HG02571 (cell line): Measurements from ENCODE around the gene DCUN1D3.
"Not testable (repeated sequence)": the region's sequence is repeated elsewhere in the genome, so short reads cannot be mapped to it uniquely, and the experiment has no call there.

Source experiments
- ATAC-seq: cut with Tn5 transposase; IDR thresholded peaks from one replicate; pipeline ENCODE4 v1.9.1; 2021; ENCODE audit warnings: mild to moderate bottlenecking, moderate library complexity; ENCODE audit not compliant: unreplicated experiment

The DCUN1D3 gene, protein sequence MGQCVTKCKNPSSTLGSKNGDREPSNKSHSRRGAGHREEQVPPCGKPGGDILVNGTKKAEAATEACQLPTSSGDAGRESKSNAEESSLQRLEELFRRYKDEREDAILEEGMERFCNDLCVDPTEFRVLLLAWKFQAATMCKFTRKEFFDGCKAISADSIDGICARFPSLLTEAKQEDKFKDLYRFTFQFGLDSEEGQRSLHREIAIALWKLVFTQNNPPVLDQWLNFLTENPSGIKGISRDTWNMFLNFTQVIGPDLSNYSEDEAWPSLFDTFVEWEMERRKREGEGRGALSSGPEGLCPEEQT

GRCh38 chr16:20900299-20901067 is at the start of gene DCUN1D3, which contains the start of gene LYRM1:
DCUN1D3 (minus strand) TSS chr16:20900358; CDS start chr16:20862538, 37,820 bp downstream.
LYRM1 (plus strand) TSS chr16:20900771; CDS start chr16:20915556, 14,785 bp downstream.
- peak; percentile 70 for ATAC-seq

GRCh38 chr16:20949660-20950059 is 49.5 kb upstream of the DCUN1D3 start:
- ATAC-seq: no peak

DNA sequence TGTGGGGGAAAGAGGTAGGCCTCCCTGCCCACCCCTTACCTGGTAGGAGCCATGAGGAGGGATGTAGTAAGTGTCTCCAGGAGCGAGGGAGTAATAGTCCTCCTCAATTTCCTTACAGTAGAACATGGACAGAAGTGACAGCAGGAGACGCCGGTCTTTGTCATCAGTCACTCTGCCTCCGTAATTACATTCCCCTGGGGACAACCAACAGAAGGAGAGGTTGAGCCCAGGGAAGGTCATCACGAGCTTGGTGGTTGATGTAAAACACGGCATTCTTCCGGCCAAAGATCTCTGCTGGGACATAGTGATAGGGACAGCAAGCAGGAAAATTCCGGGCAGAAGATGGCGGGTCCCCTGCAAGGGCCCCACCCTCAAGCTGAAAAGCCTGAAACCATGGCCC is 48.3 kb upstream of the DCUN1D3 start:
- no peak for ATAC-seq

- no peak for ATAC-seq
Measured at GRCh38 chr16:20946015-20946629, 46.0 kb upstream of the DCUN1D3 start.

DNA sequence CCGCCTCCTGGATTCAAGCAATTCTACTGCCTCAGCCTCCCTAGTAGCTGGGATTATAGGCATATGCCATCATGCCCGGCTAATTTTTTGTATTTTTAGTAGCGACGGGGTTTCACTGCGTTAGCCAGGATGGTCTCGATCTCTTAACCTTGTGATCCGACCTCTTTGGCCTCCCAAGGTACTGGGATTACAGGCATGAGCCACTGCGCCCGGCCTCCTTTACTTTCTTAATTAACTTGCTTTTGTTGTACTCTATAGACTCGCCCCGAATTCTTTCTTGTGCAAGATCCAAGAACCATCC is 45.4 kb upstream of the DCUN1D3 start:
- not testable (repeated sequence) for ATAC-seq

GRCh38 chr16:20944861-20945574 is 44.9 kb upstream of the DCUN1D3 start:
- no peak for ATAC-seq

DNA sequence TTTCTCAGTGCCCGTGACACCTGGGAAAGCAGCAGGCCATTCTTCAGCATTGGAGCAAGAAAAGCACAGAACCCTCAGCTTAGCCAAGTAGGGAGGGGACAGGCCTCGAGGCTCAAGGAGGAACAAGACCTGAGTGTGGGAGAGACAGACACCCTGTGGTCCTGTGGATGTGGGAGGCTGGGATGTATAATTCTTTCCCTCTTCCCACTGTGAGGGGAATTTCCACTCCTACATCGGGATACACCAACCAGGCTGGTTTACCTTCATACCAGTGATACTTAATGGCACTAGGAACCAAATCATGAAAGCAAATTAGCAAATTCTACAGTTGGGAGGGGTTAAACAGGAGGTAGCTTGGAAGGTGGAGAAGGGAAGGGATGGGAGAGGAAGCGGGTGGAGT is 42.1 kb upstream of the DCUN1D3 start:
- no peak for ATAC-seq

DNA sequence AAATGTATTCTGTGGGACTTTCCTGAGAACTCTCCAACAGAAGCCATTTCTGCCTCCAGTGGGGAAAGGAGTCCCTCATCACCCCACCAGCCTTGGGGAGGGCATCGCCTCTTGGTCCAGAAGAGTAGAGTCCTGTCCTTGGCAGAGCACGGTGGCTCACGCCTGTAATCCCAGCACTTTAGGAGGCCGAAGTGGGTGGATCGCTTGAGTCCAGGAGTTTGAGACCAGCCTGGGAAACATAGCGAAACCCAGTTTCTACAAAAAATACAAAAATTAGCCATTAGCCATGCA is 41.4 kb upstream of the DCUN1D3 start:
- ATAC-seq: no peak

DNA sequence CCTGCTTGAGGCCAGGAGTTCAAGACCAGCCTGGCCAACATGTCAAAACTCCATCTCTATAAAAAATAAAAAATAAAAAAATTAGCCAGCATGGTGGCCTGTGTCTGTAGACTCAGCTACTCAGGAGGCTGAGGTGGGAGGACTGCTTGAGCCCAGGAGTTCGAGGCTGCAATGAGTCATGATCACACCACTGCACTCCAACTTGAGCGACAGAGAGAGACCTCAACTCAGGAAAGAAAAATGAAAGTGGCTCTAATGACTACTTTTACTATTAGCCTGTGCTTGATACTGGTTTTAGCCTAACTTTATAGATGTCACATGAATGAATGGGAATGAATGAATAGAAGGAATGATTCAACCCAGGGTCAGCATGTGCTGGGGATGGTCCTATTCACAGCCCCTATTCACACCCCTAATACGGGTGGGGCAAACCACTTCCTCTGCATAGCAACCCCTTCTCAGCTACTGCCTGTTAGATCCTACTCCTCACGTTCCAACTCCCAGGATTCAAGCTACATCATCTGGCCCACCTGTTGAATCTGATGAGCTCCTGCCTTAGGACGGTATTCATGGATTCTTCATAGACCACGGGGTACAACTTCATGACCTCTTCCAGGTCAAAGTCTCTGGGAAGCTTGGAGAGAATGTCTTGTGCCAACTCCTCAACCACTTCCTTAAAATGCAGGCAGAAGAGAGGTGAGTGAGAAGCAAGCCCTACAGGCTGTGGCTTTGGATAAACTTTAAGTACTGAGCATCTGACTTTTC is 40.9 kb upstream of the DCUN1D3 start:
- no peak for ATAC-seq

- no peak for ATAC-seq
Measured at GRCh38 chr16:20939611-20940010, 39.5 kb upstream of the DCUN1D3 start.

GRCh38 chr16:20938426-20938825 is 38.3 kb upstream of the DCUN1D3 start:
- no peak for ATAC-seq

GRCh38 chr16:20937736-20938135 is 37.6 kb upstream of the DCUN1D3 start:
- ATAC-seq: no peak

- no peak for ATAC-seq
Measured at GRCh38 chr16:20933589-20933988, 33.4 kb upstream of the DCUN1D3 start.

DNA sequence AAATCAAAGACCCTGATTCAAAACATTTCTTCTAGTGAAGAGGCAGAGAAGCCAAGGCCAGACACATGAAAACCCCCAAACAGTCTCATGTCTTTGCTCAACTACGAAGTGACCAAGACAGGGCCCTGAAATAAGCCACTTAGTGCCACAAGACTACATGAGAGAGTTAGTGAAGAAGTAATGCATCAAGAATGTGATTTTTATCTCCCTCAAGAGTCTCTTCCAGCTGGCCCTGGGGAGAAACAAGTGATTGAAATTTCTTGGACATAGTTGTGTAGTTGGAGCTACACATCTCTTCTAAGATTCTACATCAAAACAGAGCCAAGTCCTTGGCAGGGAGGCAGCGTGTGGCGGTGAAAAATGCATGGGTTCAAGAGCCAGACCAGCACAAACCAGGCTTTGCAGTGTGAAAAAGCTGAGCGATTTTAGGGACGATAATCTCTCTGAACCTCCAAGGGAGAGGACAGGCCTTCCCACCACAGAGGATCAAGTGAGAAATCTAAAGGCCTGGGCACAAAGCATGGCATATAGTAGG is 31.0 kb upstream of the DCUN1D3 start:
- ATAC-seq: no peak

DNA sequence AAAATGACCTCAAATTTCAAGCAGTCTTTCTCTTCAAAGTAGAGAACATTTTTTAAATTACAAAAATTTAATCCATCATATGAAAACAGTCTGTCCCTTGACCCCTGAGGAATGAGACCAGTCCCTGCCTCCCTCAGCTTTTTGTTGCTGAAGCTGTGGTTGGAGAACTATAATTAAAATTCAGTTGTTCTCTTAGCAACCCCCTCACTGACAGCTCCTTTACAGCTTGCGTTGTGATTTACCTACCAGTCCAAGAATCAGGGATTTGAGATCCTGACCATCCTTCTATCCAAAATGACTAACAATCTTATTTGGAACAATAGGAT is 30.2 kb upstream of the DCUN1D3 start:
- ATAC-seq: no peak

- ATAC-seq: not testable (repeated sequence)
Measured at GRCh38 chr16:20929676-20930364, 29.7 kb upstream of the DCUN1D3 start.

GRCh38 chr16:20928774-20929411 is 28.7 kb upstream of the DCUN1D3 start:
- ATAC-seq: no peak

- no peak for ATAC-seq
Measured at GRCh38 chr16:20925751-20926150, 25.6 kb upstream of the DCUN1D3 start.

- no peak for ATAC-seq
Measured at GRCh38 chr16:20923876-20924275, 23.7 kb upstream of the DCUN1D3 start.

DNA sequence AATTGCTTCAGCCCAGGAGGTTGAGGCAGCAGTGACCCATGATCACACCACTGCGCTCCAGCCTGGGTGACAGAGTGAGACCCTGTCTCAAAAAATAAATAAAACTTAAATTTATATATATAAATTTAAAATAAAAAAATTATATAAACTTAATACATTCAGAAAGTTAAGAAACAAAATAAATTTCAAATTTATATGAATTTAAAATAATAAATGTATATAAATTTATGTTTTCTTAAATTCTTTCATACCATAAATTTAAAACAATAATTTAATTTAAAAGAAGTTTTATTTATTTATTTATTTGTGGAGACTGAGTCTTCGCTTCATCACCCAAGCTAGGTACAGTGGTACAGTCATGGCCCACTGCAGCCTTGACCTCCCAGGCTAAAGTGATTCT is 20.6 kb upstream of the DCUN1D3 start:
- ATAC-seq: no peak
